ENCODE results near the gene RHOT2.

RHOT2 gene

GRCh38 chr16:666572-666971, 1.4 kb upstream of the RHOT2 start:
- DNase-seq, result no peak
- Histone ChIP-seq H3K27me3 (no peaks in the 10 kb centered on the region), H3K4me3 (no peak overlapping the region), H3K27ac (no peak overlapping the region), H3K36me3 (peaks cover 18 to 33% (median 19%) of the 10 kb centered on the region in 3 donors), H3K4me1 (peaks cover 8 to 22% (median 18%) of the 10 kb centered on the region in 4 donors), H3K9me3 (no peaks in the 10 kb centered on the region)
- intact Hi-C loops (cut with DNase I; ENCODE audit: low total_unique reads), result no loop called here
- no peak for TF ChIP-seq CTCF (IDR thresholded peaks at IDR 0.05)

- Histone ChIP-seq H3K9me3 (no peaks in the 10 kb centered on the region), H3K4me3 (peak overlapping the region; percentile 84 to 92), H3K27me3 (no peaks in the 10 kb centered on the region), H3K27ac (peak overlapping the region; percentile 87), H3K36me3 (peaks cover 25 to 37% (median 26%) of the 10 kb centered on the region in 3 donors), H3K4me1 (peaks cover 8 to 22% (median 18%) of the 10 kb centered on the region in 4 donors)
- no peak for TF ChIP-seq CTCF (IDR thresholded peaks at IDR 0.05)
- intact Hi-C loops (cut with DNase I; ENCODE audit: low total_unique reads), result no loop called here
- DNase-seq, result no peak
Measured at GRCh38 chr16:667113-667779, 686 bp upstream of the RHOT2 start.

GRCh38 chr16:668519-669171, 713 bp downstream of the RHOT2 start:
- TF ChIP-seq CTCF (IDR thresholded peaks at IDR 0.05), result no peak
- H3K9me3 ChIP-seq, result no peaks in the 10 kb centered on the region
- H3K36me3 ChIP-seq, result peaks cover 34 to 45% (median 40%) of the 10 kb centered on the region in 3 donors
- intact Hi-C loops (cut with DNase I; ENCODE audit: low total_unique reads), result no loop called here
- peaks cover 8 to 22% (median 18%) of the 10 kb centered on the region in 4 donors for H3K4me1 ChIP-seq
- no peak for DNase-seq
- peak overlapping the region; percentile 87 for H3K27ac ChIP-seq
- no peaks in the 10 kb centered on the region for H3K27me3 ChIP-seq
- peak overlapping the region; percentile 84 to 92 for H3K4me3 ChIP-seq

GRCh38 chr16:669666-670065, 1.7 kb downstream of the RHOT2 start:
- no peak for DNase-seq
- no peak overlapping the region for H3K4me3 ChIP-seq
- H3K4me1 ChIP-seq, result peaks cover 8 to 22% (median 18%) of the 10 kb centered on the region in 4 donors
- no peaks in the 10 kb centered on the region for H3K27me3 ChIP-seq
- no peak for TF ChIP-seq CTCF (IDR thresholded peaks at IDR 0.05)
- intact Hi-C loops (cut with DNase I; ENCODE audit: low total_unique reads), result no loop called here
- H3K36me3 ChIP-seq, result peaks cover 34 to 55% (median 43%) of the 10 kb centered on the region in 3 donors
- no peaks in the 10 kb centered on the region for H3K9me3 ChIP-seq
- no peak overlapping the region for H3K27ac ChIP-seq

DNA sequence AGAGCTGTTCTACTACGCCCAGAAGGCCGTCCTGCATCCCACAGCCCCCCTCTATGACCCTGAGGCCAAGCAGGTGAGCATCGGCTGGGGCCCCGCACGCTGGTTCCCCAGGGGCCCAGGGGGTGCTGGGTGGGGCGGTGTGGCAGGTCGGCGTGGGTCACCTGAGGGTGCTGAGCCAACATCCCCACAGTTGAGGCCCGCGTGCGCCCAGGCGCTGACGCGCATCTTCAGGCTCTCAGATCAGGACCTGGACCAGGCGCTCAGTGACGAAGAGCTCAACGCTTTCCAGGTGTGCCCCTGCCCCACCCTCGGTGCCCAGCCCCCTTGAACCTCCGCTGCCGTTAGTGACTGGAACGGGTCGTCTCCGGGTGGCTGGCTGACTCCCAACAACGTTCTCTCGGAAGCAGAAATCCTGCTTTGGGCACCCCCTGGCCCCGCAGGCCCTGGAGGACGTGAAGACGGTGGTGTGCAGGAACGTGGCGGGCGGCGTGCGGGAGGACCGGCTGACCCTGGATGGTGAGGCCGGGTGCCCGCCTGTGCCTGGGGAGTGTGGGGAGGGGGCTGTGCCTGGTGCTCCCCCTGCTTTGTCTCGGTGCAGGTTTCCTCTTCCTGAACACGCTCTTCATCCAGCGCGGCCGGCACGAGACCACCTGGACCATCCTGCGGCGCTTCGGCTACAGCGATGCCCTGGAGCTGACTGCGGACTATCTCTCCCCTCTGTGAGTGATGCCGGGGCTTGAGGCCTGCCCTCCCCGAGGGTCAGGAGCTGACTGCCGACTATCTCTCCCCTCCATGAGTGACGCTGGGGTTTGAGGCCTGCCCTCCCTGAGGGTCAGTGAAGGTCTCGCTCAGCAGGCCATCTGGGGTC, 2.8 kb downstream of the RHOT2 start:
- H3K27ac ChIP-seq, result no peak overlapping the region
- H3K36me3 ChIP-seq, result peaks cover 34 to 57% (median 43%) of the 10 kb centered on the region in 3 donors
- no peaks in the 10 kb centered on the region for H3K9me3 ChIP-seq
- peaks cover 8 to 32% (median 27%) of the 10 kb centered on the region in 4 donors for H3K4me1 ChIP-seq
- H3K4me3 ChIP-seq, result no peak overlapping the region
- H3K27me3 ChIP-seq, result no peaks in the 10 kb centered on the region
- TF ChIP-seq CTCF (IDR thresholded peaks at IDR 0.05), result no peak
- intact Hi-C loops (cut with DNase I; ENCODE audit: low total_unique reads), result no loop called here
- DNase-seq, result no peak
